Caco-2 (cell line): ENCODE data around the gene POLD2. TPM values are rescaled to one million over a fixed set of nuclear protein-coding genes. Genes with fewer than 3 reads are reported as not detected.

Experiments
- BruUV-seq: library from RNA; stranded (reverse); fragments of 400-500 nt; replicated peaks from 2 replicates; lab custom pipeline; 2021; lab: Mats Ljungman, UMichigan
- CTCF ChIA-PET: fragments of 300-600 bp; sonication (Branson Sonifier 250); formaldehyde crosslinking; loops from one replicate; lab custom pipeline; 2022; ENCODE audit warnings: antibody characterized with exemption; lab: Charles Lee
- POLR2A ChIA-PET: fragments of 300-600 bp; sonication (Branson Sonifier 250); formaldehyde crosslinking; loops from one replicate; lab custom pipeline; 2022; ENCODE audit warnings: antibody characterized with exemption; lab: Charles Lee
- DNase-seq, 2 experiments: peaks; one replicate each; pipeline versions ENCODE4 v3.0.0 to v3.0.0-alpha.2; 2020 to 2022
- H3K27me3 ChIP-seq: replicated peaks from 2 replicates; pipeline ENCODE4 v1.6.0; 2011; ENCODE audit warnings: low read length; ENCODE audit not compliant: control insufficient read depth, insufficient read depth
- H3K36me3 ChIP-seq: 2 replicates; pipeline ENCODE4 v1.5.1; 2011; ENCODE audit warnings: low read length; ENCODE audit not compliant: control insufficient read depth, insufficient read depth
- H3K4me1 ChIP-seq: fragments of 250-450 bp; sonication (Bioruptor Pico); 2 replicates; pipeline ENCODE4 v1.5.1; 2020; ENCODE audit warnings: mild to moderate bottlenecking
- H3K4me3 ChIP-seq: 2 replicates; pipeline ENCODE4 v1.5.1; 2011; ENCODE audit warnings: low read depth, mild to moderate bottlenecking, control low read depth, low read length
- H3K9me3 ChIP-seq: fragments of 250-450 bp; sonication (Bioruptor Pico); 2 replicates; pipeline ENCODE4 v1.5.1; 2020; ENCODE audit warnings: mild to moderate bottlenecking, moderate library complexity
- H3K27ac Mint-ChIP-seq: one replicate; pipeline ENCODE4 v1.8.0; 2022; ENCODE audit warnings: mixed read lengths; ENCODE audit not compliant: unreplicated experiment
- H3K27me3 Mint-ChIP-seq: one replicate; pipeline ENCODE4 v1.8.0; 2022; ENCODE audit warnings: mixed read lengths; ENCODE audit not compliant: insufficient read depth, unreplicated experiment
- H3K36me3 Mint-ChIP-seq: one replicate; pipeline ENCODE4 v1.8.0; 2022; ENCODE audit warnings: mild to moderate bottlenecking, mixed read lengths; ENCODE audit not compliant: insufficient read depth, unreplicated experiment
- H3K4me1 Mint-ChIP-seq: one replicate; pipeline ENCODE4 v1.8.0; 2022; ENCODE audit warnings: low read depth, mixed read lengths; ENCODE audit not compliant: unreplicated experiment
- H3K4me3 Mint-ChIP-seq: one replicate; pipeline ENCODE4 v1.8.0; 2022; ENCODE audit warnings: mild to moderate bottlenecking, moderate library complexity, mixed read lengths; ENCODE audit not compliant: unreplicated experiment
- H3K9me3 Mint-ChIP-seq: one replicate; pipeline ENCODE4 v1.8.0; 2022; ENCODE audit warnings: mixed read lengths; ENCODE audit not compliant: unreplicated experiment
- intact Hi-C: fragments of 100-400 bp; cut with micrococcal nuclease; formaldehyde crosslinking; loops from one replicate; pipeline ENCODE4 v1.10.0; 2022; ENCODE audit not compliant: unreplicated experiment
- total RNA-seq: library from RNA; stranded (reverse); gene quantifications from 2 replicates; pipeline ENCODE4 v1.2.3, GENCODE V29; 2022
- TF ChIP-seq, protein P1 (sequence below), 2 experiments: fragments of 200-600 bp in 1 of 2; IDR thresholded peaks; 1 replicate in 1 of 2; 2 replicates in 1 of 2; pipeline versions ENCODE4 v1.5.1 to v1.8.0; 2011 to 2022; ENCODE audit warnings: antibody characterized with exemption in 1 of 2, control low read depth in 1 of 2, inconsistent platforms in 1 of 2, low read depth in 1 of 2, low read length in 1 of 2, mild to moderate bottlenecking in 1 of 2, moderate library complexity in 1 of 2; ENCODE audit not compliant: insufficient read depth in 1 of 2, severe bottlenecking in 1 of 2, unreplicated experiment in 1 of 2

The POLD2 gene
- total RNA-seq, 1 experiment from 2014 or later = 140 TPM

DNA sequence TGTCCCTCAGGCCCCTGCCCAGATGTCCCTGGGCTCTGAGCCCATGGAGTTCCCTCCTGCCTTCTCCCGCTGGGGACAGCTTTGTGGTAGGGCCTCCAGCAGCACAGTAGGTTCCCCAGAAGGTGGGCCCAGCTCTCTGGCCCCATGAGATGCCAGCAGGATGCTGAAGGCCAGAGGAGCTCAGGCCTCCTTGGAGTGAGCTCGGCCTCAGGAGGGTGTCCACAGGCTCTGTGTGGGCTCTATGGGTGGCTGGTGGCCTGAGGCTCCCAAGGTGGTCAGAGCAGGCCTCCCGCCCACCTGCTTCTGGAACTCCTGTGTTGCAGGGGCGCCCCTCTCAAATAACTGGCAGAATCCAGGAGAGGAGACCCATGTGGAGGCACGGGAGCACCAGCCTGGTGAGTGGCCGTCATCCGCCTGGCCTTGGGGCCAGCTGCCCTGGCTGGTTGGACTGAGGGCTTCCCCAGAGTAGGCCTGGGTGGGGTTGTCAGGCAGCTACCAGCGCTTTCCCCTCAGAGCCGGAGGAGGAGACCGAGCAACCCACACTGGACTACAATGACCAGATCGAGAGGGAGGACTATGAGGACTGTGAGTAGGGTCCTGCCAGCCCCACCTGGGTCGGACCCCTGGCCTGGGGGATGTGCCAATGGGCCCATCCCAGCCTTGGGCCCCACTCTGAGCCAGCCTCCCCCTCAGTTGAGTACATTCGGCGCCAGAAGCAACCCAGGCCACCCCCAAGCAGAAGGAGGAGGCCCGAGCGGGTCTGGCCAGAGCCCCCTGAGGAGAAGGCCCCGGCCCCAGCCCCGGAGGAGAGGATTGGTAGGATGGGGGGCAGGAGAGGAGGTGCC lies 16.0 kb downstream of the POLD2 start:
- Mint-ChIP-seq H3K27me3 (no peaks in the 10 kb centered on the region), H3K4me3 (no peak overlapping the region), H3K9me3 (no peaks in the 10 kb centered on the region), H3K27ac (no peak overlapping the region), H3K36me3 (peaks cover 14% of the 10 kb centered on the region), H3K4me1 (no peaks in the 10 kb centered on the region)
- intact Hi-C loops = no loop called here
- no TSS peak for BruUV-seq
- TF ChIP-seq, protein P1, sequence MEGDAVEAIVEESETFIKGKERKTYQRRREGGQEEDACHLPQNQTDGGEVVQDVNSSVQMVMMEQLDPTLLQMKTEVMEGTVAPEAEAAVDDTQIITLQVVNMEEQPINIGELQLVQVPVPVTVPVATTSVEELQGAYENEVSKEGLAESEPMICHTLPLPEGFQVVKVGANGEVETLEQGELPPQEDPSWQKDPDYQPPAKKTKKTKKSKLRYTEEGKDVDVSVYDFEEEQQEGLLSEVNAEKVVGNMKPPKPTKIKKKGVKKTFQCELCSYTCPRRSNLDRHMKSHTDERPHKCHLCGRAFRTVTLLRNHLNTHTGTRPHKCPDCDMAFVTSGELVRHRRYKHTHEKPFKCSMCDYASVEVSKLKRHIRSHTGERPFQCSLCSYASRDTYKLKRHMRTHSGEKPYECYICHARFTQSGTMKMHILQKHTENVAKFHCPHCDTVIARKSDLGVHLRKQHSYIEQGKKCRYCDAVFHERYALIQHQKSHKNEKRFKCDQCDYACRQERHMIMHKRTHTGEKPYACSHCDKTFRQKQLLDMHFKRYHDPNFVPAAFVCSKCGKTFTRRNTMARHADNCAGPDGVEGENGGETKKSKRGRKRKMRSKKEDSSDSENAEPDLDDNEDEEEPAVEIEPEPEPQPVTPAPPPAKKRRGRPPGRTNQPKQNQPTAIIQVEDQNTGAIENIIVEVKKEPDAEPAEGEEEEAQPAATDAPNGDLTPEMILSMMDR (IDR thresholded peaks at IDR 0.05; ENCODE audit: insufficient read depth in 1 of 2, low read depth in 1 of 2, low read length in 1 of 2, severe bottlenecking in 1 of 2, unreplicated experiment in 1 of 2) = no peak
- POLR2A ChIA-PET = no interaction called here
- CTCF ChIA-PET = no interaction called here
- H3K4me3 ChIP-seq = no peak overlapping the region
- H3K36me3 ChIP-seq = no peaks in the 10 kb centered on the region; the same call in 1 of the 2 replicates
- H3K9me3 ChIP-seq = no peaks in the 10 kb centered on the region
- H3K4me1 ChIP-seq = no peaks in the 10 kb centered on the region
- DNase-seq = no peak
- no peaks in the 10 kb centered on the region; the same call in 1 of the 2 replicates for H3K27me3 ChIP-seq

GRCh38 chr7:44106311-44107065 lies 16.9 kb downstream of the POLD2 start:
- DNase-seq = no peak
- H3K9me3 Mint-ChIP-seq = no peaks in the 10 kb centered on the region
- H3K4me1 Mint-ChIP-seq = no peaks in the 10 kb centered on the region
- ChIA-PET POLR2A (no interaction called here), CTCF (no interaction called here)
- TF ChIP-seq, protein P1 (IDR thresholded peaks at IDR 0.05; ENCODE audit: insufficient read depth in 1 of 2, low read depth in 1 of 2, low read length in 1 of 2, severe bottlenecking in 1 of 2, unreplicated experiment in 1 of 2) = no peak
- Histone ChIP-seq H3K4me1 (no peaks in the 10 kb centered on the region), H3K36me3 (no peaks in the 10 kb centered on the region; the same call in 1 of the 2 replicates), H3K9me3 (no peaks in the 10 kb centered on the region), H3K4me3 (no peak overlapping the region), H3K27me3 (no peaks in the 10 kb centered on the region; the same call in 1 of the 2 replicates)
- no peak overlapping the region for H3K4me3 Mint-ChIP-seq
- intact Hi-C loops = no loop called here
- no peaks in the 10 kb centered on the region for H3K27me3 Mint-ChIP-seq
- H3K27ac Mint-ChIP-seq = no peak overlapping the region
- no TSS peak for BruUV-seq
- peaks cover 6% of the 10 kb centered on the region for H3K36me3 Mint-ChIP-seq

DNA sequence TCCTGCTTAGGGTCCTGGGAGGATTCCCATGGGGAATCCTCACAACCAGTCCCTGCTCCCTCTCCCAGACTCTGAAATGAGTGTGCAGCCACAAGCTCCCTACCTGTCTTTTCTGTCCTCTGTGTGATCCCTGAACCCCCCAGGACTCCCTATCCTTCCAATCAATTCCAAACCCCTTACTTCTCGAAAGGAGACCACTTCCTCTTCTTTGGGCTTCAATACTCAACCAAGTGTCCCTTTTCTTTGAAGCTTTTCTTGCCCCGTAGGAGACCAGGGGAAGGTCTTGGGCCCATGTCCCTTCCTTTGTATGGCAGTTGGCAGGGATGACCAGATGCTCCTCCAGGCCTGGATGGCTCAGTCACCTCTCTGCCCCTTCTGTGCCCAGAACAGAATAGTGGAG lies 17.5 kb downstream of the POLD2 start:
- no peak overlapping the region for H3K4me3 ChIP-seq
- intact Hi-C loops = no loop called here
- Mint-ChIP-seq H3K27ac (no peak overlapping the region), H3K4me3 (no peak overlapping the region), H3K36me3 (peaks cover 6% of the 10 kb centered on the region), H3K4me1 (no peaks in the 10 kb centered on the region), H3K9me3 (no peaks in the 10 kb centered on the region), H3K27me3 (no peaks in the 10 kb centered on the region)
- H3K4me1 ChIP-seq = no peaks in the 10 kb centered on the region; the same call in 1 of the 2 replicates
- H3K27me3 ChIP-seq = no peaks in the 10 kb centered on the region; the same call in 1 of the 2 replicates
- no peaks in the 10 kb centered on the region for H3K9me3 ChIP-seq
- no peaks in the 10 kb centered on the region; the same call in 1 of the 2 replicates for H3K36me3 ChIP-seq
- TF ChIP-seq, protein P1 (IDR thresholded peaks at IDR 0.05; ENCODE audit: insufficient read depth in 1 of 2, low read depth in 1 of 2, low read length in 1 of 2, severe bottlenecking in 1 of 2, unreplicated experiment in 1 of 2) = no peak
- DNase-seq = no peak
- BruUV-seq = no TSS peak
- ChIA-PET CTCF (no interaction called here), POLR2A (no interaction called here)
